ENCODE measurements around the gene CPE.
"Not testable (repeated sequence)": the region's sequence is repeated elsewhere in the genome, so short reads cannot be mapped to it uniquely, and the experiment has no call there.

Gene CPE

GRCh38 chr4:165472943-165473676, 94.3 kb downstream of the CPE start:
- DNase-seq, result no peak

GRCh38 chr4:165474784-165475705, 96.2 kb downstream of the CPE start:
- no peak for DNase-seq

- no peak for DNase-seq
These were observed 96.9 kb downstream of the CPE start for GRCh38 chr4:165475706-165476070.

GRCh38 chr4:165476214-165477098, 97.6 kb downstream of the CPE start:
- no peak for DNase-seq

GRCh38 chr4:165477799-165478198, 99.0 kb downstream of the CPE start:
- DNase-seq, result no peak

GRCh38 chr4:165478260-165478659, 99.5 kb downstream of the CPE start:
- no peak for DNase-seq

GRCh38 chr4:165481053-165481835, 102.4 kb downstream of the CPE start:
- DNase-seq, result no peak

GRCh38 chr4:165489786-165490185, 111.0 kb downstream of the CPE start:
- no peak for DNase-seq

- not testable (repeated sequence) for DNase-seq
These were observed 113.8 kb downstream of the CPE start for GRCh38 chr4:165492583-165492982.

GRCh38 chr4:165493359-165493758, 114.6 kb downstream of the CPE start:
- peak; percentile 8 to 45 for DNase-seq

- DNase-seq, result no peak
These were observed 124.4 kb downstream of the CPE start for GRCh38 chr4:165502916-165503907.

GRCh38 chr4:165504184-165504583, 125.4 kb downstream of the CPE start:
- no peak for DNase-seq

- DNase-seq, result no peak
These were observed 127.4 kb downstream of the CPE start for GRCh38 chr4:165505958-165506837.

- DNase-seq, result no peak
These were observed 128.0 kb downstream of the CPE start for GRCh38 chr4:165506849-165507248.

GRCh38 chr4:165507381-165507780, 128.6 kb downstream of the CPE start:
- DNase-seq, result no peak

GRCh38 chr4:165508372-165509120, 129.7 kb downstream of the CPE start:
- DNase-seq, result no peak

- DNase-seq, result no peak
These were observed 133.6 kb downstream of the CPE start for GRCh38 chr4:165512424-165512823.

- DNase-seq, result no peak
These were observed 135.9 kb downstream of the CPE start for GRCh38 chr4:165514739-165515138.

GRCh38 chr4:165515201-165515600, 136.4 kb downstream of the CPE start:
- no peak for DNase-seq
